SK-N-SH treated with all-trans-retinoic acid at 6 μM for 48 hours (cell line): ENCODE data around the gene IMMT.

ENCODE experiments used
- ATAC-seq: fragments of 200-7000 bp; cut with Tn5 transposase; 3 replicates; pipeline ENCODE4 v1.9.1; 2020; ENCODE audit warnings: mild to moderate bottlenecking, moderate library complexity
- ARNTL ChIP-seq: fragments of 450-650 bp; formaldehyde crosslinking; IDR thresholded peaks from 2 replicates; pipeline ENCODE4 v1.5.0; 2020; ENCODE audit warnings: low read depth, mild to moderate bottlenecking, moderate library complexity, borderline replicate concordance
- BACH2 ChIP-seq: fragments of 250-450 bp; sonication (Bioruptor Pico); IDR thresholded peaks from 2 replicates; pipeline ENCODE4 v1.9.0; 2021; ENCODE audit warnings: mild to moderate bottlenecking, borderline replicate concordance
- CSDC2 ChIP-seq: fragments of 250-450 bp; sonication (Bioruptor Pico); IDR thresholded peaks from 2 replicates; pipeline ENCODE4 v1.5.0; 2020; ENCODE audit warnings: mild to moderate bottlenecking, moderate library complexity
- CSRNP3 ChIP-seq: fragments of 250-450 bp; sonication (Bioruptor Pico); IDR thresholded peaks from 2 replicates; pipeline ENCODE4 v1.5.1; 2021; ENCODE audit warnings: mild to moderate bottlenecking, moderate library complexity
- ESRRG ChIP-seq: fragments of 250-450 bp; sonication (Bioruptor Pico); IDR thresholded peaks from 2 replicates; pipeline ENCODE4 v1.6.1; 2021; ENCODE audit warnings: mild to moderate bottlenecking
- GLIS3 ChIP-seq: fragments of 250-450 bp; sonication (Bioruptor Pico); IDR thresholded peaks from 2 replicates; pipeline ENCODE4 v1.5.0; 2020; ENCODE audit warnings: mild to moderate bottlenecking, moderate library complexity
- ISL1 ChIP-seq: fragments of 250-450 bp; sonication (Bioruptor Pico); IDR thresholded peaks from 2 replicates; pipeline ENCODE4 v2.1.2; 2022; ENCODE audit warnings: mild to moderate bottlenecking, moderate library complexity
- POU6F1 ChIP-seq: fragments of 250-450 bp; sonication (Bioruptor Pico); IDR thresholded peaks from 2 replicates; pipeline ENCODE4 v1.8.0; 2021; ENCODE audit warnings: low read depth, mild to moderate bottlenecking, moderate library complexity, borderline replicate concordance
- PPARA ChIP-seq: fragments of 250-450 bp; sonication (Bioruptor Pico); IDR thresholded peaks from 2 replicates; pipeline ENCODE4 v1.5.0; 2020; ENCODE audit warnings: mild to moderate bottlenecking, borderline replicate concordance
- SNAI2 ChIP-seq: fragments of 250-450 bp; sonication (Bioruptor Pico); IDR thresholded peaks from 2 replicates; pipeline ENCODE4 v1.5.0; 2020; ENCODE audit warnings: mild to moderate bottlenecking, moderate library complexity
- TCF4 ChIP-seq: fragments of 250-450 bp; sonication (Bioruptor Pico); IDR thresholded peaks from 2 replicates; pipeline ENCODE4 v1.8.0; 2021; ENCODE audit warnings: mild to moderate bottlenecking, moderate library complexity, borderline replicate concordance
- ZC3H10 ChIP-seq: fragments of 250-450 bp; sonication (Bioruptor Pico); IDR thresholded peaks from 2 replicates; pipeline ENCODE4 v1.5.1; 2021; ENCODE audit warnings: mild to moderate bottlenecking, moderate library complexity
- ZFP30 ChIP-seq: fragments of 450-650 bp; formaldehyde crosslinking; IDR thresholded peaks from 2 replicates; pipeline ENCODE4 v1.5.0; 2022; ENCODE audit warnings: mild to moderate bottlenecking, moderate library complexity
- ZNF565 ChIP-seq: fragments of 450-650 bp; formaldehyde crosslinking; conservative IDR thresholded peaks from 2 replicates; pipeline ENCODE4 v1.5.0; 2020; ENCODE audit warnings: low read depth, mild to moderate bottlenecking, moderate library complexity
- ZNF70 ChIP-seq: fragments of 450-650 bp; formaldehyde crosslinking; IDR thresholded peaks from 2 replicates; pipeline ENCODE4 v1.5.0; 2020; ENCODE audit warnings: mild to moderate bottlenecking, moderate library complexity
- ZNF8 ChIP-seq: fragments of 450-650 bp; formaldehyde crosslinking; IDR thresholded peaks from 2 replicates; pipeline ENCODE4 v1.5.0; 2020; ENCODE audit warnings: mild to moderate bottlenecking, moderate library complexity
- TF ChIP-seq, protein P1 (sequence below): fragments of 250-450 bp; sonication (Bioruptor Pico); IDR thresholded peaks from 2 replicates; pipeline ENCODE4 v1.5.0; 2020; ENCODE audit warnings: mild to moderate bottlenecking, moderate library complexity
- TF ChIP-seq, protein P2 (sequence below): fragments of 250-450 bp; sonication (Bioruptor Pico); IDR thresholded peaks from 2 replicates; pipeline ENCODE4 v1.5.1; 2020; ENCODE audit warnings: low read depth, mild to moderate bottlenecking, moderate library complexity
- TF ChIP-seq, protein P3 (sequence below): fragments of 250-450 bp; sonication (Bioruptor Pico); IDR thresholded peaks from 2 replicates; pipeline ENCODE4 v1.8.0; 2020; ENCODE audit warnings: mild to moderate bottlenecking, moderate library complexity, borderline replicate concordance

The IMMT gene

GRCh38 chr2:86189782-86190416 is 5.4 kb downstream of the IMMT start:
- no peak for ATAC-seq

GRCh38 chr2:86186431-86186830 is 8.8 kb downstream of the IMMT start:
- TF ChIP-seq ZNF565 (CRISPR knock-in tag) (no peak), ZFP30 (CRISPR knock-in tag) (no peak), ESRRG (no peak), ZNF8 (no peak), GLIS3 (CRISPR knock-in tag) (no peak), POU6F1 (CRISPR knock-in tag) (no peak), ZNF70 (CRISPR knock-in tag) (no peak), TCF4 (CRISPR knock-in tag) (no peak), CSDC2 (CRISPR knock-in tag) (no peak), ARNTL (CRISPR knock-in tag) (no peak), PPARA (CRISPR knock-in tag) (no peak), ZC3H10 (CRISPR knock-in tag) (no peak), CSRNP3 (CRISPR knock-in tag) (no peak)
- TF ChIP-seq, protein P1, sequence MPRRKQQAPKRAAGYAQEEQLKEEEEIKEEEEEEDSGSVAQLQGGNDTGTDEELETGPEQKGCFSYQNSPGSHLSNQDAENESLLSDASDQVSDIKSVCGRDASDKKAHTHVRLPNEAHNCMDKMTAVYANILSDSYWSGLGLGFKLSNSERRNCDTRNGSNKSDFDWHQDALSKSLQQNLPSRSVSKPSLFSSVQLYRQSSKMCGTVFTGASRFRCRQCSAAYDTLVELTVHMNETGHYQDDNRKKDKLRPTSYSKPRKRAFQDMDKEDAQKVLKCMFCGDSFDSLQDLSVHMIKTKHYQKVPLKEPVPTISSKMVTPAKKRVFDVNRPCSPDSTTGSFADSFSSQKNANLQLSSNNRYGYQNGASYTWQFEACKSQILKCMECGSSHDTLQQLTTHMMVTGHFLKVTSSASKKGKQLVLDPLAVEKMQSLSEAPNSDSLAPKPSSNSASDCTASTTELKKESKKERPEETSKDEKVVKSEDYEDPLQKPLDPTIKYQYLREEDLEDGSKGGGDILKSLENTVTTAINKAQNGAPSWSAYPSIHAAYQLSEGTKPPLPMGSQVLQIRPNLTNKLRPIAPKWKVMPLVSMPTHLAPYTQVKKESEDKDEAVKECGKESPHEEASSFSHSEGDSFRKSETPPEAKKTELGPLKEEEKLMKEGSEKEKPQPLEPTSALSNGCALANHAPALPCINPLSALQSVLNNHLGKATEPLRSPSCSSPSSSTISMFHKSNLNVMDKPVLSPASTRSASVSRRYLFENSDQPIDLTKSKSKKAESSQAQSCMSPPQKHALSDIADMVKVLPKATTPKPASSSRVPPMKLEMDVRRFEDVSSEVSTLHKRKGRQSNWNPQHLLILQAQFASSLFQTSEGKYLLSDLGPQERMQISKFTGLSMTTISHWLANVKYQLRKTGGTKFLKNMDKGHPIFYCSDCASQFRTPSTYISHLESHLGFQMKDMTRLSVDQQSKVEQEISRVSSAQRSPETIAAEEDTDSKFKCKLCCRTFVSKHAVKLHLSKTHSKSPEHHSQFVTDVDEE (CRISPR knock-in tag) = no peak
- TF ChIP-seq, protein P2, sequence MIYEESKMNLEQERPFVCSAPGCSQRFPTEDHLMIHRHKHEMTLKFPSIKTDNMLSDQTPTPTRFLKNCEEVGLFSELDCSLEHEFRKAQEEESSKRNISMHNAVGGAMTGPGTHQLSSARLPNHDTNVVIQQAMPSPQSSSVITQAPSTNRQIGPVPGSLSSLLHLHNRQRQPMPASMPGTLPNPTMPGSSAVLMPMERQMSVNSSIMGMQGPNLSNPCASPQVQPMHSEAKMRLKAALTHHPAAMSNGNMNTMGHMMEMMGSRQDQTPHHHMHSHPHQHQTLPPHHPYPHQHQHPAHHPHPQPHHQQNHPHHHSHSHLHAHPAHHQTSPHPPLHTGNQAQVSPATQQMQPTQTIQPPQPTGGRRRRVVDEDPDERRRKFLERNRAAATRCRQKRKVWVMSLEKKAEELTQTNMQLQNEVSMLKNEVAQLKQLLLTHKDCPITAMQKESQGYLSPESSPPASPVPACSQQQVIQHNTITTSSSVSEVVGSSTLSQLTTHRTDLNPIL (CRISPR knock-in tag) = no peak
- TF ChIP-seq, protein P3, sequence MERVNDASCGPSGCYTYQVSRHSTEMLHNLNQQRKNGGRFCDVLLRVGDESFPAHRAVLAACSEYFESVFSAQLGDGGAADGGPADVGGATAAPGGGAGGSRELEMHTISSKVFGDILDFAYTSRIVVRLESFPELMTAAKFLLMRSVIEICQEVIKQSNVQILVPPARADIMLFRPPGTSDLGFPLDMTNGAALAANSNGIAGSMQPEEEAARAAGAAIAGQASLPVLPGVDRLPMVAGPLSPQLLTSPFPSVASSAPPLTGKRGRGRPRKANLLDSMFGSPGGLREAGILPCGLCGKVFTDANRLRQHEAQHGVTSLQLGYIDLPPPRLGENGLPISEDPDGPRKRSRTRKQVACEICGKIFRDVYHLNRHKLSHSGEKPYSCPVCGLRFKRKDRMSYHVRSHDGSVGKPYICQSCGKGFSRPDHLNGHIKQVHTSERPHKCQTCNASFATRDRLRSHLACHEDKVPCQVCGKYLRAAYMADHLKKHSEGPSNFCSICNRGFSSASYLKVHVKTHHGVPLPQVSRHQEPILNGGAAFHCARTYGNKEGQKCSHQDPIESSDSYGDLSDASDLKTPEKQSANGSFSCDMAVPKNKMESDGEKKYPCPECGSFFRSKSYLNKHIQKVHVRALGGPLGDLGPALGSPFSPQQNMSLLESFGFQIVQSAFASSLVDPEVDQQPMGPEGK = no peak
- ATAC-seq = no peak

More at GRCh38 chr2:86189782-86190416, 5.4 kb downstream of the IMMT start:
- TF ChIP-seq, protein P2 (CRISPR knock-in tag) = no peak
- TF ChIP-seq GLIS3 (CRISPR knock-in tag) = no peak
- no peak for TF ChIP-seq SNAI2 (CRISPR knock-in tag)
- no peak for TF ChIP-seq ARNTL (CRISPR knock-in tag)
- no peak for TF ChIP-seq ISL1 (CRISPR knock-in tag)
- no peak for TF ChIP-seq ZNF565 (CRISPR knock-in tag)
- TF ChIP-seq BACH2 (CRISPR knock-in tag) = no peak
